T-helper 2 cell treated with Interferon-gamma antibody and Interleukin-4, amounts not matched to agents 100 ng/mL and 5 ng/mL, for 36 hours (primary cell): ENCODE results near the gene STXBP5L. TPM values are rescaled to one million over a fixed set of nuclear protein-coding genes. Genes with fewer than 3 reads are reported as not detected.
"Not testable (repeated sequence)": the region's sequence is repeated elsewhere in the genome, so short reads cannot be mapped to it uniquely, and the experiment has no call there.

Experiments used
- intact Hi-C: fragments of 100-400 bp; cut with micrococcal nuclease; formaldehyde crosslinking; loops from one replicate; pipeline ENCODE4 v1.15.1; 2023
- total RNA-seq: library from RNA; stranded (reverse); gene quantifications from 2 replicates; pipeline ENCODE4 v1.2.3, GENCODE V29; 2022

STXBP5L gene
- not detected in 2 replicates for total RNA-seq

GRCh38 chr3:120908030-120908794 lies at the start of gene STXBP5L:
Gene STXBP5L, plus strand, starts transcription at chr3:120908205. Its CDS starts 1,374 bp downstream, at chr3:120909579.
- intact Hi-C loops = no loop called here

GRCh38 chr3:120858521-120858920 lies 49.5 kb upstream of the STXBP5L start:
- intact Hi-C loops = no loop called here

GRCh38 chr3:120864541-120864940 lies 43.5 kb upstream of the STXBP5L start:
- intact Hi-C loops = no loop called here

GRCh38 chr3:120875507-120875906 lies 32.5 kb upstream of the STXBP5L start:
- intact Hi-C loops = no loop called here

GRCh38 chr3:120875989-120876388 lies 32.0 kb upstream of the STXBP5L start:
- intact Hi-C loops = no loop called here

GRCh38 chr3:120879411-120879810 lies 28.6 kb upstream of the STXBP5L start:
- intact Hi-C loops = no loop called here

GRCh38 chr3:120892921-120893320 lies 15.1 kb upstream of the STXBP5L start:
- intact Hi-C loops = no loop called here

- intact Hi-C loops = no loop called here
These were observed 13.5 kb upstream of the STXBP5L start for GRCh38 chr3:120894316-120895057.

- intact Hi-C loops = not testable (repeated sequence)
These were observed 6.3 kb upstream of the STXBP5L start for GRCh38 chr3:120901716-120902115.

- intact Hi-C loops = no loop called here
These were observed 4.8 kb upstream of the STXBP5L start for GRCh38 chr3:120903221-120903620.

GRCh38 chr3:120907659-120908029 lies 361 bp upstream of the STXBP5L start:
- intact Hi-C loops = no loop called here

- intact Hi-C loops = no loop called here
These were observed 993 bp downstream of the STXBP5L start for GRCh38 chr3:120908795-120909601.

GRCh38 chr3:120909602-120909878 lies 1.5 kb downstream of the STXBP5L start:
- intact Hi-C loops = no loop called here

GRCh38 chr3:120926146-120926545 lies 18.1 kb downstream of the STXBP5L start:
- intact Hi-C loops = no loop called here

- intact Hi-C loops = no loop called here
These were observed 21.0 kb downstream of the STXBP5L start for GRCh38 chr3:120928991-120929390.

GRCh38 chr3:120931593-120931992 lies 23.6 kb downstream of the STXBP5L start:
- intact Hi-C loops = no loop called here

GRCh38 chr3:120956143-120956542 lies 48.1 kb downstream of the STXBP5L start:
- intact Hi-C loops = no loop called here

- intact Hi-C loops = no loop called here
These were observed 74.8 kb downstream of the STXBP5L start for GRCh38 chr3:120982608-120983320.

- intact Hi-C loops = no loop called here
These were observed 75.3 kb downstream of the STXBP5L start for GRCh38 chr3:120983321-120983665.

GRCh38 chr3:120983841-120984240 lies 75.8 kb downstream of the STXBP5L start:
- intact Hi-C loops = no loop called here

- intact Hi-C loops = no loop called here
These were observed 77.2 kb downstream of the STXBP5L start for GRCh38 chr3:120985242-120985641.

- intact Hi-C loops = no loop called here
These were observed 81.0 kb downstream of the STXBP5L start for GRCh38 chr3:120988994-120989393.
